Osteocyte (in vitro differentiated cells): ENCODE data around the gene E2F1. TPM values are rescaled to one million over a fixed set of nuclear protein-coding genes. Genes with fewer than 3 reads are reported as not detected.

Experiments
- DNase-seq: peaks from one replicate; pipeline ENCODE4 v3.0.0; 2021; ENCODE audit warnings: mixed read lengths; ENCODE audit not compliant: unreplicated experiment; ENCODE audit errors: extremely low spot score
- H3K27ac Mint-ChIP-seq: one replicate; pipeline ENCODE4 v1.8.0; 2021; ENCODE audit warnings: mild to moderate bottlenecking, mixed read lengths; ENCODE audit not compliant: unreplicated experiment
- H3K27me3 Mint-ChIP-seq: one replicate; pipeline ENCODE4 v1.8.0; 2021; ENCODE audit warnings: mixed read lengths; ENCODE audit not compliant: unreplicated experiment
- H3K36me3 Mint-ChIP-seq: one replicate; pipeline ENCODE4 v1.8.0; 2021; ENCODE audit warnings: mixed read lengths; ENCODE audit not compliant: unreplicated experiment
- H3K4me1 Mint-ChIP-seq: one replicate; pipeline ENCODE4 v1.8.0; 2021; ENCODE audit warnings: mixed read lengths; ENCODE audit not compliant: unreplicated experiment
- H3K4me3 Mint-ChIP-seq: one replicate; pipeline ENCODE4 v1.8.0; 2021; ENCODE audit warnings: mild to moderate bottlenecking, moderate library complexity, mixed read lengths; ENCODE audit not compliant: unreplicated experiment
- H3K9me3 Mint-ChIP-seq: one replicate; pipeline ENCODE4 v1.8.0; 2021; ENCODE audit warnings: mixed read lengths; ENCODE audit not compliant: unreplicated experiment
- CTCF ChIP-seq: fragments of 200-600 bp; sonication (generic); IDR thresholded peaks from 2 replicates; pipeline ENCODE4 v1.5.0; 2021; ENCODE audit warnings: antibody characterized with exemption, mild to moderate bottlenecking, moderate library complexity
- total RNA-seq: library from RNA; stranded (reverse); gene quantifications from 2 replicates; pipeline ENCODE4 v1.2.1, GENCODE V29; 2021

E2F1 gene
- total RNA-seq, 1 donor from 2014 or later: 6.3 TPM

- TF ChIP-seq CTCF: no peak
- Mint-ChIP-seq H3K36me3 (no peaks in the 10 kb centered on the region), H3K27me3 (no peaks in the 10 kb centered on the region), H3K4me3 (peak overlapping the region; percentile 68), H3K27ac (peak overlapping the region; percentile 56), H3K4me1 (peaks cover 37% of the 10 kb centered on the region), H3K9me3 (no peaks in the 10 kb centered on the region)
- DNase-seq: no peak
Observed at GRCh38 chr20:33675136-33675959, 10.8 kb downstream of the E2F1 start.

- Mint-ChIP-seq H3K27ac (peak within 1 kb of the TSS; percentile 71), H3K27me3 (no peaks in the 10 kb centered on the region), H3K4me1 (peaks cover 34% of the 10 kb centered on the region), H3K4me3 (peak within 1 kb of the TSS; percentile 86), H3K36me3 (no peaks in the 10 kb centered on the region), H3K9me3 (no peaks in the 10 kb centered on the region)
- TF ChIP-seq CTCF: no peak
- peak; percentile 92 for DNase-seq
Observed at GRCh38 chr20:33674294-33675135, 11.7 kb downstream of the E2F1 start, which contains the start of gene NECAB3. NECAB3 (minus strand) TSS chr20:33674428; CDS start chr20:33674352, 76 bp downstream.

- no peak for DNase-seq
- no peaks in the 10 kb centered on the region for H3K9me3 Mint-ChIP-seq
- peak overlapping the region; percentile 86 for H3K4me3 Mint-ChIP-seq
- no peaks in the 10 kb centered on the region for H3K27me3 Mint-ChIP-seq
- no peaks in the 10 kb centered on the region for H3K36me3 Mint-ChIP-seq
- TF ChIP-seq CTCF: no peak
- peaks cover 34% of the 10 kb centered on the region for H3K4me1 Mint-ChIP-seq
- peak overlapping the region; percentile 71 for H3K27ac Mint-ChIP-seq
Observed at GRCh38 chr20:33673410-33674293, 12.5 kb downstream of the E2F1 start.

GRCh38 chr20:33673114-33673409, 13.1 kb downstream of the E2F1 start:
- Mint-ChIP-seq H3K9me3 (no peaks in the 10 kb centered on the region), H3K27ac (peak overlapping the region; percentile 71), H3K36me3 (no peaks in the 10 kb centered on the region), H3K4me1 (peaks cover 34% of the 10 kb centered on the region), H3K4me3 (peak overlapping the region; percentile 86), H3K27me3 (no peaks in the 10 kb centered on the region)
- DNase-seq: no peak
- TF ChIP-seq CTCF: no peak
